ENCODE measurements around the gene DLG5.

Gene DLG5

GRCh38 chr10:77789016-77789415, 137.5 kb downstream of the DLG5 start:
- TF ChIP-seq SIN3A (IDR thresholded peaks at IDR 0.05; ENCODE audit: borderline replicate concordance, insufficient read depth, low read length) (no peak), TAF1 (IDR thresholded peaks at IDR 0.05; ENCODE audit: borderline replicate concordance, insufficient read depth, low read length) (no peak), FOXP2 (optimal IDR thresholded peaks at IDR 0.05; ENCODE audit: borderline replicate concordance, extremely low read depth, extremely low read length, insufficient read depth) (no peak), REST (IDR thresholded peaks at IDR 0.05; ENCODE audit: insufficient read depth in 1 of 2, low read depth in 2 of 2, low read length in 2 of 2) (no peak), POLR2AphosphoS5 (IDR thresholded peaks at IDR 0.05; ENCODE audit: low read depth, low read length) (no peak)

GRCh38 chr10:77788496-77789010, 138.0 kb downstream of the DLG5 start:
- TF ChIP-seq SIN3A (IDR thresholded peaks at IDR 0.05; ENCODE audit: borderline replicate concordance, insufficient read depth, low read length): no peak
- no peak for TF ChIP-seq POLR2AphosphoS5 (IDR thresholded peaks at IDR 0.05; ENCODE audit: low read depth, low read length)
- TF ChIP-seq REST (IDR thresholded peaks at IDR 0.05; ENCODE audit: insufficient read depth in 1 of 2, low read depth in 2 of 2, low read length in 2 of 2): no peak
- TF ChIP-seq FOXP2 (optimal IDR thresholded peaks at IDR 0.05; ENCODE audit: borderline replicate concordance, extremely low read depth, extremely low read length, insufficient read depth): no peak
- TF ChIP-seq TAF1 (IDR thresholded peaks at IDR 0.05; ENCODE audit: borderline replicate concordance, insufficient read depth, low read length): no peak

GRCh38 chr10:77787440-77787839, 139.1 kb downstream of the DLG5 start:
- no peak for TF ChIP-seq TAF1 (IDR thresholded peaks at IDR 0.05; ENCODE audit: borderline replicate concordance, insufficient read depth, low read length)
- no peak for TF ChIP-seq FOXP2 (optimal IDR thresholded peaks at IDR 0.05; ENCODE audit: borderline replicate concordance, extremely low read depth, extremely low read length, insufficient read depth)
- TF ChIP-seq POLR2AphosphoS5 (IDR thresholded peaks at IDR 0.05; ENCODE audit: low read depth, low read length): no peak
- no peak for TF ChIP-seq REST (IDR thresholded peaks at IDR 0.05; ENCODE audit: insufficient read depth in 1 of 2, low read depth in 2 of 2, low read length in 2 of 2)
- no peak for TF ChIP-seq SIN3A (IDR thresholded peaks at IDR 0.05; ENCODE audit: borderline replicate concordance, insufficient read depth, low read length)

- no peak for TF ChIP-seq TAF1 (IDR thresholded peaks at IDR 0.05; ENCODE audit: borderline replicate concordance, insufficient read depth, low read length)
- TF ChIP-seq FOXP2 (optimal IDR thresholded peaks at IDR 0.05; ENCODE audit: borderline replicate concordance, extremely low read depth, extremely low read length, insufficient read depth): no peak
- no peak for TF ChIP-seq SIN3A (IDR thresholded peaks at IDR 0.05; ENCODE audit: borderline replicate concordance, insufficient read depth, low read length)
- no peak for TF ChIP-seq REST (IDR thresholded peaks at IDR 0.05; ENCODE audit: insufficient read depth in 1 of 2, low read depth in 2 of 2, low read length in 2 of 2)
- TF ChIP-seq POLR2AphosphoS5 (IDR thresholded peaks at IDR 0.05; ENCODE audit: low read depth, low read length): no peak
Observed at GRCh38 chr10:77784856-77785255, 141.7 kb downstream of the DLG5 start.

All from PFSK-1 (cell line).